Measurements from ENCODE around the gene ACADS.

The ACADS gene

GRCh38 chr12:120751389-120751788, 25.8 kb downstream of the ACADS start:
- no peaks in the 10 kb centered on the region for H3K27me3 ChIP-seq (ENCODE audit: insufficient read depth, low read length)
- no peaks in the 10 kb centered on the region for H3K79me1 ChIP-seq (ENCODE audit: low read length)
- no peak overlapping the region for H3K9ac ChIP-seq (ENCODE audit: low read length)
- H2AK5ac ChIP-seq (ENCODE audit: low read length): no peak overlapping the region
- H3K4me1 ChIP-seq (ENCODE audit: control insufficient read depth in 1 of 2, insufficient read depth in 2 of 2, low read length in 2 of 2): peaks cover 0 to 6% of the 10 kb centered on the region in 2 experiments
- no peak overlapping the region for H3K4me2 ChIP-seq (ENCODE audit: low read length)
- no peak overlapping the region for H2BK5ac ChIP-seq (ENCODE audit: low read depth, low read length, poor library complexity)
- peak; percentile 38 to 68 for DNase-seq
- no CpG with 5 or more reads among the region's 9 CpGs for WGBS (ENCODE audit: extremely low coverage, insufficient coverage, insufficient read length)
- H3K4me3 ChIP-seq (ENCODE audit: low read depth, low read length): no peak overlapping the region
- no peak overlapping the region for H4K12ac ChIP-seq (ENCODE audit: low read depth, low read length)
- no peaks in the 10 kb centered on the region for H3K9me3 ChIP-seq (ENCODE audit: insufficient read depth, low read depth, low read length)
- H2AFZ ChIP-seq (ENCODE audit: insufficient read depth, low read length, poor library complexity): no peak overlapping the region
- H3K18ac ChIP-seq (ENCODE audit: low read length): no peak overlapping the region
- H3K79me2 ChIP-seq (ENCODE audit: control insufficient read depth, insufficient read depth, low read length, poor library complexity): no peaks in the 10 kb centered on the region
- H3K23ac ChIP-seq (ENCODE audit: low read length): no peak overlapping the region
- H3K14ac ChIP-seq (ENCODE audit: low read length): no peak overlapping the region
- H4K8ac ChIP-seq (ENCODE audit: low read depth, low read length): no peak overlapping the region
- no peak overlapping the region for H3K4ac ChIP-seq (ENCODE audit: low read depth, low read length)
- H2BK12ac ChIP-seq (ENCODE audit: low read length): no peak overlapping the region
- H2BK120ac ChIP-seq (ENCODE audit: insufficient read depth, low read length, poor library complexity): no peak overlapping the region
- no peak overlapping the region for H4K91ac ChIP-seq (ENCODE audit: low read depth, low read length)
- no peak overlapping the region for H3K27ac ChIP-seq (ENCODE audit: low read depth, low read length)
- no peaks in the 10 kb centered on the region for H3K36me3 ChIP-seq (ENCODE audit: control insufficient read depth in 1 of 2, insufficient read depth in 2 of 2, low read length in 2 of 2)

DNA sequence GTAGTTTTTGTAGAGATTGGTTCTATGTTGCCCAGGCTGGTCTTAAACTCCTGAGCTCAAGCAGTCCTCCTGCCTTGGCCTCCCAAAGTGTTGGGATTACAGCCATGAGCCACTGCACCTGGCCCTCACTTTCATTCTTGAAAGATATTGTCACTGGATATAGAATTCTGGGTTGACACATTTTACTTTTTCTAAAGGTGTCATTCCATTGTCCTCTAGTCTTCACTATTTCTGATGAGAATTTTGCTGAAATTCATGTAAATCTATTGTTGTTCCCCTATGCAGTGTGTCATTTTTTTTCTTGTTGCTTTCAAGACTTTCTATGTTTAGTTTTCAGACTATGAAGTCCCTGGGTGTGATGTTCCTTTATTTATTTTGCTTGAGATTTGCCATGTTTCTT, 29.2 kb downstream of the ACADS start:
- H3K4me3 ChIP-seq (ENCODE audit: low read depth, low read length): no peak overlapping the region
- no peak overlapping the region for H4K12ac ChIP-seq (ENCODE audit: low read depth, low read length)
- peaks cover 4% of the 10 kb centered on the region in 2 experiments for H3K4me1 ChIP-seq (ENCODE audit: control insufficient read depth in 1 of 2, insufficient read depth in 2 of 2, low read length in 2 of 2)
- no peak overlapping the region for H3K23ac ChIP-seq (ENCODE audit: low read length)
- no peak overlapping the region for H3K4me2 ChIP-seq (ENCODE audit: low read length)
- no peak overlapping the region for H3K27ac ChIP-seq (ENCODE audit: low read depth, low read length)
- no peak overlapping the region for H2AK5ac ChIP-seq (ENCODE audit: low read length)
- H4K8ac ChIP-seq (ENCODE audit: low read depth, low read length): no peak overlapping the region
- H3K18ac ChIP-seq (ENCODE audit: low read length): no peak overlapping the region
- H3K9me3 ChIP-seq (ENCODE audit: insufficient read depth, low read depth, low read length): no peaks in the 10 kb centered on the region
- peaks cover 4% of the 10 kb centered on the region for H3K79me1 ChIP-seq (ENCODE audit: low read length)
- H3K4ac ChIP-seq (ENCODE audit: low read depth, low read length): no peak overlapping the region
- no peak overlapping the region for H2BK120ac ChIP-seq (ENCODE audit: insufficient read depth, low read length, poor library complexity)
- no peaks in the 10 kb centered on the region for H3K79me2 ChIP-seq (ENCODE audit: control insufficient read depth, insufficient read depth, low read length, poor library complexity)
- H3K14ac ChIP-seq (ENCODE audit: low read length): no peak overlapping the region
- H2BK12ac ChIP-seq (ENCODE audit: low read length): no peak overlapping the region
- H3K36me3 ChIP-seq (ENCODE audit: control insufficient read depth in 1 of 2, insufficient read depth in 2 of 2, low read length in 2 of 2): no peaks in the 10 kb centered on the region
- DNase-seq: no peak
- H4K91ac ChIP-seq (ENCODE audit: low read depth, low read length): no peak overlapping the region
- no peaks in the 10 kb centered on the region for H3K27me3 ChIP-seq (ENCODE audit: insufficient read depth, low read length)
- no peak overlapping the region for H3K9ac ChIP-seq (ENCODE audit: low read length)
- no peak overlapping the region for H2BK5ac ChIP-seq (ENCODE audit: low read depth, low read length, poor library complexity)
- no peak overlapping the region for H2AFZ ChIP-seq (ENCODE audit: insufficient read depth, low read length, poor library complexity)

GRCh38 chr12:120755269-120755668, 29.6 kb downstream of the ACADS start:
- H4K12ac ChIP-seq (ENCODE audit: low read depth, low read length): no peak overlapping the region
- no peak overlapping the region for H3K14ac ChIP-seq (ENCODE audit: low read length)
- no peak overlapping the region for H4K8ac ChIP-seq (ENCODE audit: low read depth, low read length)
- H3K36me3 ChIP-seq (ENCODE audit: control insufficient read depth in 1 of 2, insufficient read depth in 2 of 2, low read length in 2 of 2): no peaks in the 10 kb centered on the region
- no peak overlapping the region for H2AFZ ChIP-seq (ENCODE audit: insufficient read depth, low read length, poor library complexity)
- no peak overlapping the region for H2BK12ac ChIP-seq (ENCODE audit: low read length)
- H2BK5ac ChIP-seq (ENCODE audit: low read depth, low read length, poor library complexity): no peak overlapping the region
- H3K9me3 ChIP-seq (ENCODE audit: insufficient read depth, low read depth, low read length): no peaks in the 10 kb centered on the region
- no peak overlapping the region for H3K4me3 ChIP-seq (ENCODE audit: low read depth, low read length)
- peaks cover 1% of the 10 kb centered on the region for H3K79me2 ChIP-seq (ENCODE audit: control insufficient read depth, insufficient read depth, low read length, poor library complexity)
- no peak overlapping the region for H3K9ac ChIP-seq (ENCODE audit: low read length)
- no peak overlapping the region for H3K27ac ChIP-seq (ENCODE audit: low read depth, low read length)
- H3K4ac ChIP-seq (ENCODE audit: low read depth, low read length): no peak overlapping the region
- H3K4me2 ChIP-seq (ENCODE audit: low read length): no peak overlapping the region
- peaks cover 8% of the 10 kb centered on the region for H3K79me1 ChIP-seq (ENCODE audit: low read length)
- no peak overlapping the region for H2AK5ac ChIP-seq (ENCODE audit: low read length)
- no peak overlapping the region for H2BK120ac ChIP-seq (ENCODE audit: insufficient read depth, low read length, poor library complexity)
- H4K91ac ChIP-seq (ENCODE audit: low read depth, low read length): no peak overlapping the region
- DNase-seq: no peak
- no peak overlapping the region for H3K23ac ChIP-seq (ENCODE audit: low read length)
- H3K18ac ChIP-seq (ENCODE audit: low read length): no peak overlapping the region
- H3K27me3 ChIP-seq (ENCODE audit: insufficient read depth, low read length): no peaks in the 10 kb centered on the region
- H3K4me1 ChIP-seq (ENCODE audit: control insufficient read depth in 1 of 2, insufficient read depth in 2 of 2, low read length in 2 of 2): peaks cover 9% of the 10 kb centered on the region in 2 experiments

DNA sequence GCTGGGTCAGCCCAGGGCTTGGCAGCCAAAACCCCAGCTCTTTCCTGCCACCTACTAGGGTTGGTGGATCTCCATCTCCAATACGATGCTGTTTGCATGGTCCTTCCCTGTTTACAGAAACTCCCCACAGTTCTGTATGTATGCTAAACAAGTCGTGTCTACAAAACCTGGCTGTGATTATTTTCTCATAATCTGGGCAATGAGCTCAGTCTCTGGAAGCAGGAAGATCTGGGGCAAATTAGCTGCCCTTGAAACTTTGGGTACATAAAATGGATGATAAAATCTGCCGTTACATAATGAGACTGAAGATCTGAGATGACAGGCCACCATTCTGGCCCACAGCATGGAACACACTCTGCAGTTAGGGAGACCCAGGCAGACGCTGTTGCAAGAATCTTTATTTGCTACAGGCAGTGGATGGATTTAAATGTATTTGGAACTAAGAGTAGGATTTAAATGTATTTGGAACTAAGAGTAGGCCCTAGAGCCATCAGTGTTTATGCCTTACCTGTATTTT, 31.7 kb downstream of the ACADS start:
- no peak overlapping the region for H2BK12ac ChIP-seq (ENCODE audit: low read length)
- no peak overlapping the region for H3K14ac ChIP-seq (ENCODE audit: low read length)
- no peak overlapping the region for H3K4me2 ChIP-seq (ENCODE audit: low read length)
- H4K8ac ChIP-seq (ENCODE audit: low read depth, low read length): no peak overlapping the region
- no peak for DNase-seq
- no CpG with 5 or more reads among the region's 4 CpGs for WGBS (ENCODE audit: extremely low coverage, insufficient coverage, insufficient read length)
- H3K27ac ChIP-seq (ENCODE audit: low read depth, low read length): no peak overlapping the region
- no peak overlapping the region for H3K18ac ChIP-seq (ENCODE audit: low read length)
- no peak overlapping the region for H2AFZ ChIP-seq (ENCODE audit: insufficient read depth, low read length, poor library complexity)
- no peak overlapping the region for H2BK120ac ChIP-seq (ENCODE audit: insufficient read depth, low read length, poor library complexity)
- no peak overlapping the region for H3K23ac ChIP-seq (ENCODE audit: low read length)
- no peak overlapping the region for H4K12ac ChIP-seq (ENCODE audit: low read depth, low read length)
- H3K4ac ChIP-seq (ENCODE audit: low read depth, low read length): no peak overlapping the region
- H3K36me3 ChIP-seq (ENCODE audit: control insufficient read depth in 1 of 2, insufficient read depth in 2 of 2, low read length in 2 of 2): no peaks in the 10 kb centered on the region
- no peak overlapping the region for H3K9ac ChIP-seq (ENCODE audit: low read length)
- peaks cover 8% of the 10 kb centered on the region for H3K79me1 ChIP-seq (ENCODE audit: low read length)
- no peak overlapping the region for H2BK5ac ChIP-seq (ENCODE audit: low read depth, low read length, poor library complexity)
- H4K91ac ChIP-seq (ENCODE audit: low read depth, low read length): no peak overlapping the region
- H3K4me3 ChIP-seq (ENCODE audit: low read depth, low read length): no peak overlapping the region
- H2AK5ac ChIP-seq (ENCODE audit: low read length): no peak overlapping the region
- peaks cover 25 to 27% of the 10 kb centered on the region in 2 experiments for H3K4me1 ChIP-seq (ENCODE audit: control insufficient read depth in 1 of 2, insufficient read depth in 2 of 2, low read length in 2 of 2)
- no peaks in the 10 kb centered on the region for H3K9me3 ChIP-seq (ENCODE audit: insufficient read depth, low read depth, low read length)
- H3K27me3 ChIP-seq (ENCODE audit: insufficient read depth, low read length): no peaks in the 10 kb centered on the region
- peaks cover 1% of the 10 kb centered on the region for H3K79me2 ChIP-seq (ENCODE audit: control insufficient read depth, insufficient read depth, low read length, poor library complexity)

All from trophoblast cell (in vitro differentiated cells and primary cell).